NCI-H446 (cell line): Measurements from ENCODE around the gene MATN3.
"Not testable (repeated sequence)": the region's sequence is repeated elsewhere in the genome, so short reads cannot be mapped to it uniquely, and the experiment has no call there.

ENCODE experiments used
- DNase-seq, 2 experiments: peaks; one replicate each; lab custom pipeline; 2025; lab: John Stamatoyannopoulos, UW

MATN3 gene, protein sequence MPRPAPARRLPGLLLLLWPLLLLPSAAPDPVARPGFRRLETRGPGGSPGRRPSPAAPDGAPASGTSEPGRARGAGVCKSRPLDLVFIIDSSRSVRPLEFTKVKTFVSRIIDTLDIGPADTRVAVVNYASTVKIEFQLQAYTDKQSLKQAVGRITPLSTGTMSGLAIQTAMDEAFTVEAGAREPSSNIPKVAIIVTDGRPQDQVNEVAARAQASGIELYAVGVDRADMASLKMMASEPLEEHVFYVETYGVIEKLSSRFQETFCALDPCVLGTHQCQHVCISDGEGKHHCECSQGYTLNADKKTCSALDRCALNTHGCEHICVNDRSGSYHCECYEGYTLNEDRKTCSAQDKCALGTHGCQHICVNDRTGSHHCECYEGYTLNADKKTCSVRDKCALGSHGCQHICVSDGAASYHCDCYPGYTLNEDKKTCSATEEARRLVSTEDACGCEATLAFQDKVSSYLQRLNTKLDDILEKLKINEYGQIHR

GRCh38 chr2:20012282-20013125, at the start of gene MATN3:
Gene MATN3 (minus strand): TSS chr2:20012668. CDS start chr2:20012631, 37 bp downstream.
- DNase-seq, result no peak

DNA sequence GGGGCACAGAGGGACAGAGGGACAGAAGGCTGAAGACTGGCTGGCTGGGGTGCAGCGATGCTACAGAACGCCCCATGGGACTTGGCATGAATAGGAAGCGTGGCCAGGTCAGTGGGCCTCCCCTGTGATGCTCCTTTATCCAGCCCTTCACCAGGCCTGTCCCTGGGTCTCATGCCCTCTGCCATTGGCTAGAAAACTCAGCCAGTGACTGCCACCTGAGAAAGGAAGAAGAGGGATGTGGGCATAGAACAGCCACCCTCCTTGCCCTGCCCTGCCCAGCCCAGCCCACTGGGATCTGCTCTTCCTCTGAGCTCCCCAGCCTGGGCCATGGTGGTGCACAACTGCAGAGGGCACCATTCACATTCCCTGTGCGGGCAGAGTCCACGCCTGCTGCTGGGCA, 49.5 kb upstream of the MATN3 start:
- DNase-seq, result no peak

DNA sequence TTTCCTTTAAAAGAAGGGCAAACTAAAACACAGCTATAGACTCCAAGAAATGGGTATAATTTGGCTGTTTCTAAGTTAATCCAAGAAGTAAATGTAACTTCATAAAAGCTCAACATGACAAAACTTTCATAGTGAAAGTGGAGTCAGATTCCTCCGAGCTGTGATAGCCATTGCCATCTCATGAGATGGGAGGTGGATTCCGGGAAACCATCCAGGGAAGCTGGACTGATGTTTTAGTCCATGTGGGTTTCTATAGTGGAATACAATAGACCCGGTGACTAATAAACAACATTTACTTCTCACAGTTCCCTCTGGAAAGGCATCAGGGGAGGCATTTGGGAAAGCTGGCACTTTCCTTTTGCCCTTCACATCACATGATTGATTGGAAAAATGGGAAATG, 49.0 kb upstream of the MATN3 start:
- DNase-seq, result no peak

GRCh38 chr2:20060106-20060505, 47.6 kb upstream of the MATN3 start:
- no peak for DNase-seq

GRCh38 chr2:20057268-20057667, 44.8 kb upstream of the MATN3 start:
- DNase-seq, result no peak

- DNase-seq, result no peak
Measured at GRCh38 chr2:20054931-20055330, 42.5 kb upstream of the MATN3 start.

DNA sequence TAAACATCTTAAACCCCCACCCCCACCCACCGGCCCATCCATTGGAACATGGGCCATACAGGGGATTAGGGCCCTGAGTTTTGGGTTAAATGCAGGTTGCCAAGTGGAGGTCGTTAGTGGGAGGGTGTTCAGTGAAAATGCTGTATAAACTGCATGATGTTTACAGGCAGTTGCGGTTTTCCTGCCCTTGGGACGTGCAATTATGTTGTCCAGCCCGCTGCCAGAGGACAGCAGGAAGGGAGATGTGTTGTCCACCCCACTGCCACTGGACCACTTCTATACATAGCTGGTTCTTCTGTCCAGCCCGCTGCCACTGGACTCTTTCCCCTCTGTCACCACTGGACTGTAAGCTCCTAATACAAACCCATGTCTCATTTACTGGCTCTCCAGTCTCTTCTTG, 41.7 kb upstream of the MATN3 start:
- DNase-seq, result no peak

- DNase-seq, result peak; percentile 54 to 59
Measured at GRCh38 chr2:20052861-20053281, 40.4 kb upstream of the MATN3 start.

GRCh38 chr2:20052229-20052851, 39.9 kb upstream of the MATN3 start:
- DNase-seq, result no peak

DNA sequence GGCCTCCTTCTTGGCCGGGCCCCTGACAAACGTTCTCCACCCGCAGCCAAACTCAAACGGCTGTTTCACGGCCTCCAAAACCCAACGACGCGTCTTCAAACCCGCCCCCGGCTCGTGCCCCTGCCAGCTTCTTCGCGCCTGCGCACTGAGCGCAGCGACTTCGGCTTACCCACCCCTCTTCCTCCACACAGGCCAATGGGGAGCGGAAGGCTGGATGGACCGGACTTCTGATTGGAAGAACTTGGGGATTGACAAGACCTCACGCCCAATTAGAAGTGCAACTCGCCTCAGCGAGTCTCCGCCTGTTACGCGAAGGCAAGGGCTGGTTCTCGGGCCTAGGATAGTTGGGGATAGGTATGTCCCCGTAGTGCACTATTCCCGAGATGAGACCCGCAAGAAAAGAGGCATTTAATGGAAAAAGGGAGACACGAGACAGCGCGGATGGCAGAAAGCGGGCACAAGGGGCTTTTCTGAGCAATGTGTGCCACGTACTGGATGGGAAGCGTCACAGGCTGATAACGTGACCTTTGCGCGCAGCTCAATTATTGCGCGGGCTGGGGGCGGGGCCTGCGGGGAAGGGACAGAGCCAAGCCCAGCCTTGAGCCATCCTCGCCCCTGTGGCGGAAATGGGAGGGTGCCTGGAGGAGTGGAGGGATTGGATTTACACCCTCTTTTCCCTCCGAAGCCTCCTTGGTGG, 39.2 kb upstream of the MATN3 start, which contains the start of gene LAPTM4A:
LAPTM4A (minus strand) TSS at position 97 of the 697 bp plus-strand sequence. CDS start 108 bp downstream, outside the sequence.
- peak; percentile 97 to 99 for DNase-seq

- DNase-seq, result no peak
Measured at GRCh38 chr2:20050646-20051531, 38.4 kb upstream of the MATN3 start.

DNA sequence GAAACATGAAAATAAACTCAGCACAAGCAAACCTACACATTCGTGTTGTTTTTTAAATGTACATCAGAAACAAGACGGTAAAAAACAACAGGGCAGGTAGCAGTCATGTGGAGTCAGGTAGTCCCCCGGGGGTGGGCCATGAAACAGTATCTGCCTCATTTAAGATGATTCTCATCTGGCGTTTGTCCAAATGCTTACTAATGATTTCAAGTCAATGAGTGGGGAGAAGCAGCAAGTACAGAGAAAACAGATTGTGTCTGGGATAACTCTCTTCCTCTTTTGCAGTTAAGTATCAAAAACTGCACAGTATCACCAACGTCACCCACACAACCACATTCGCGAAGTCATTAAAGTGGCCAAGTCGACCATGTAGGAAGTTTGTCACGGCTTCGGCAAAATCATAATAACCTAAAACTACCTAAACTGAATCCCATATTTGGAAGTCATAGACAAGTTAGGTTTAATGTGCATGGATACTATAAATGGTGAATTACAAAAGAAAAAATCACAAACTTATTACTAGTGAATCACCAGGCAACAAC, 37.7 kb upstream of the MATN3 start:
- peak; percentile 28 to 46 for DNase-seq

DNA sequence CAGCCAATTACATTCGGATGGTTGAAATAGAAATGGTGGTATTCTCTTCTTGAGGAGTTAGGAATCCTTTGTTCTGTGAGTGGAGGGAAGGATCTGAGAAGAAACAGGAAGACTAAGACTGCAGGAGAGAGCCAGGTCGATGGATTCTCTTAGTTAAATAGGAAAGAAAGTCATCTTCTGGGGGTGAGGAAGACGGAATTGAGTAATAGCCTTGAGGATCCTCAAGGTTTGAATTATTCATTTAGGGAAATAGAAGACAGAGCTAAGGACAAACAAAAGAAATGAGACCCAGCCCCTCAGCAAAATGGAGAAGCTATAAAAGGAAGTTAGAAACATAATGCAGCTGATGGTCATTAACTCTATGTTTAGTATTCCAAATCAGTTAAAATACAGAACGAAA, 37.2 kb upstream of the MATN3 start:
- DNase-seq, result no peak

GRCh38 chr2:20048488-20049448, 36.3 kb upstream of the MATN3 start:
- DNase-seq, result no peak

- DNase-seq, result not testable (repeated sequence)
Measured at GRCh38 chr2:20045712-20046292, 33.3 kb upstream of the MATN3 start.

GRCh38 chr2:20044778-20045177, 32.3 kb upstream of the MATN3 start:
- DNase-seq, result no peak

DNA sequence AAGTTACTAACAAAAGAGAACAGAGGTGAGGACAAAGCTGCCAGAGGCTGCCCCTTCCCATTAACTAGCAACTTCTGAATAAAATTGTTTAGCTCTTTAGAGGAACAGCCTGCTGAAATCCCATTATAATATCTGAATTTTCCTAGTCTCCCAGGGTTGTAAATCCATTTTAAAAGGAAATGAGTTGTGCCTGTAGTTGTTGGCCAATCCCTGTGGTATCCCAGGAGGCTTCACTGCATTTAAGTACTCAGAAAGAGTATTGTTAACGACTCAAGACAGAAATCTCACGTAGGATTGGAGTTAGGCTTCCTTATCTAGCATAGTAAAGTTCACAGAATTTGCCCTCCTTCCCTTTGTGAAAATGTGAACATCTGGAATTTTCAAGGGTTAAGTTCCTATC, 30.1 kb upstream of the MATN3 start:
- no peak for DNase-seq

GRCh38 chr2:20040489-20041172, 28.2 kb upstream of the MATN3 start:
- DNase-seq, result no peak
